Ovary (tissue), 9 donors: ENCODE measurements around the gene PLEKHA5. TPM values are rescaled to one million over a fixed set of nuclear protein-coding genes. Genes with fewer than 3 reads are reported as not detected.

Source experiments
- DNase-seq, 5 donors: peaks; one replicate each; pipeline ENCODE4 v3.0.0-alpha.2; 2019 to 2020
- H3K27ac ChIP-seq, 2 donors: fragments of 200-600 bp; one replicate each; pipeline versions ENCODE4 v1.5.1 to v1.8.0; 2019 to 2022
- H3K27me3 ChIP-seq: fragments of 200-600 bp; one replicate; pipeline ENCODE4 v1.8.0; 2022
- H3K36me3 ChIP-seq: fragments of 200-600 bp; sonication (generic); one replicate; pipeline ENCODE4 v1.5.1; 2019
- H3K4me1 ChIP-seq: one replicate; pipeline ENCODE4 v1.8.1; 2013; ENCODE audit warnings: mild to moderate bottlenecking, moderate library complexity; ENCODE audit not compliant: insufficient read depth
- H3K4me3 ChIP-seq: fragments of 200-600 bp; sonication (generic); one replicate; pipeline ENCODE4 v1.5.1; 2017
- H3K9me3 ChIP-seq, 2 donors: fragments of 200-600 bp in 1 of 2; sonication (generic) in 1 of 2; one replicate each; pipeline versions ENCODE4 v1.5.1 to v1.8.1; 2013 to 2019; ENCODE audit warnings: mild to moderate bottlenecking in 1 of 2, moderate library complexity in 1 of 2
- EP300 ChIP-seq: sonication (generic); formaldehyde crosslinking; IDR thresholded peaks from one replicate; pipeline ENCODE4 v1.6.1; 2017; ENCODE audit warnings: antibody characterized with exemption
- POLR2A ChIP-seq: fragments of 450-650 bp; IDR thresholded peaks from one replicate; pipeline ENCODE4 v1.6.1; 2017; ENCODE audit warnings: antibody characterized with exemption, mild to moderate bottlenecking, moderate library complexity
- WGBS, 3 donors: extraction: QIAGEN DNeasy Blood & Tissue Kit in 1 of 3; methylation state at CpG; one replicate each; pipeline versions ENCODE4 v1.1.5 to v1.1.7; 2013 to 2017; 5-methylcytosine and 5-hydroxymethylcytosine counted together
- intact Hi-C, 4 donors: fragments of 100-400 bp; cut with DNase I; formaldehyde crosslinking; loops; one replicate each; pipeline versions ENCODE4 v1.11.0 to v1.15.1; 2022 to 2023
- polyA plus RNA-seq, 2 donors: library from polyadenylated mRNA; stranded (reverse); fragments of 200-250 nt in 1 of 2; fragments of 350-450 nt in 1 of 2; fragmentation: Illumina TruSeq in 1 of 2; extraction: RNeasy Lipid Tissue Mini Kit (QIAGEN cat#74804) in 1 of 2; gene quantifications; one replicate each; pipeline ENCODE4 v1.2.3, GENCODE V29; 2013 to 2014
- total RNA-seq, 7 donors: library from RNA; depleted of rRNA in 2 of 7; stranded (reverse); fragments of >200 nt in 2 of 7; fragmentation: NEBNext Ultra II Directional in 3 of 7; extraction: Animal tissue kit (Norgen Biotek cat#: 25700) in 3 of 7; gene quantifications; one replicate each; pipeline versions ENCODE4 v1.1.0 to v1.2.4, GENCODE V29; 2016 to 2023
- TF ChIP-seq, protein P1 (sequence below), 3 donors: fragments of 450-650 bp in 2 of 3; fragments of 200-600 bp in 1 of 3; IDR thresholded peaks; one replicate each; pipeline versions ENCODE4 v1.5.1 to v1.8.0; 2016 to 2022; ENCODE audit warnings: antibody characterized with exemption in 3 of 3, mild to moderate bottlenecking in 1 of 3
- donor health status: DM: no; HTN: no; CAD: no; lungs with moderate emphysema.
- donor health status: DM: no; HTN: no; CAD: no.
- donor health status: Bipolar disorder and iron deficiency.
- donor health status: DM: yes; HTN: yes; CAD: no.
- donor health status: DM: no; HTN: no; CAD: no.
- donor health status: DM: yes; HTN: yes; CAD: no.

The PLEKHA5 gene
- total and polyA plus RNA-seq, 9 donors, result 32.2 to 65.6 (median 45.7) TPM

DNA sequence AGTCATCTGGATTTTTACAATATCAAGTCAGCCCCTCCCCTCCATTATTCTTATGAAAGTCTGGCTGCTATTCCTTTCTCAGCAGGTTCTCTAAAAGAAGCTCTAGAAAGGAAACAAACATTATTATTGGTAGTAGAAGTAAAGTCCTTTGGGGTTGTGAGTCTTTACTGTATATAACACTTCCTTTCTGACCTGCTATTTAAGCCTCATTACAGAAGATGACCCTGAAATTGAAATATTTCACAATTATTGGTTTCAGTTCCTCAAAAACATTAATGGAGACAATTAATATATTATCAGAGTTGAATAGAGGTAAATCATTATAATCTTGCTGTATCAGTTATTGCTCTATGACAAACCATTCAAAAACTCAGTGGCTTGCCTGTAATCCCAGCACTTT, 19.3 kb downstream of the PLEKHA5 start:
- no peak for DNase-seq
- Histone ChIP-seq H3K36me3 (no peaks in the 10 kb centered on the region), H3K4me1 (peaks cover 6% of the 10 kb centered on the region), H3K9me3 (no peaks in the 10 kb centered on the region), H3K27me3 (no peaks in the 10 kb centered on the region), H3K27ac (no peak overlapping the region), H3K4me3 (no peak overlapping the region)
- TF ChIP-seq POLR2A (no peak), EP300 (no peak)
- TF ChIP-seq, protein P1, sequence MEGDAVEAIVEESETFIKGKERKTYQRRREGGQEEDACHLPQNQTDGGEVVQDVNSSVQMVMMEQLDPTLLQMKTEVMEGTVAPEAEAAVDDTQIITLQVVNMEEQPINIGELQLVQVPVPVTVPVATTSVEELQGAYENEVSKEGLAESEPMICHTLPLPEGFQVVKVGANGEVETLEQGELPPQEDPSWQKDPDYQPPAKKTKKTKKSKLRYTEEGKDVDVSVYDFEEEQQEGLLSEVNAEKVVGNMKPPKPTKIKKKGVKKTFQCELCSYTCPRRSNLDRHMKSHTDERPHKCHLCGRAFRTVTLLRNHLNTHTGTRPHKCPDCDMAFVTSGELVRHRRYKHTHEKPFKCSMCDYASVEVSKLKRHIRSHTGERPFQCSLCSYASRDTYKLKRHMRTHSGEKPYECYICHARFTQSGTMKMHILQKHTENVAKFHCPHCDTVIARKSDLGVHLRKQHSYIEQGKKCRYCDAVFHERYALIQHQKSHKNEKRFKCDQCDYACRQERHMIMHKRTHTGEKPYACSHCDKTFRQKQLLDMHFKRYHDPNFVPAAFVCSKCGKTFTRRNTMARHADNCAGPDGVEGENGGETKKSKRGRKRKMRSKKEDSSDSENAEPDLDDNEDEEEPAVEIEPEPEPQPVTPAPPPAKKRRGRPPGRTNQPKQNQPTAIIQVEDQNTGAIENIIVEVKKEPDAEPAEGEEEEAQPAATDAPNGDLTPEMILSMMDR (IDR thresholded peaks at IDR 0.05), result no peak
- intact Hi-C loops, result no loop called here

DNA sequence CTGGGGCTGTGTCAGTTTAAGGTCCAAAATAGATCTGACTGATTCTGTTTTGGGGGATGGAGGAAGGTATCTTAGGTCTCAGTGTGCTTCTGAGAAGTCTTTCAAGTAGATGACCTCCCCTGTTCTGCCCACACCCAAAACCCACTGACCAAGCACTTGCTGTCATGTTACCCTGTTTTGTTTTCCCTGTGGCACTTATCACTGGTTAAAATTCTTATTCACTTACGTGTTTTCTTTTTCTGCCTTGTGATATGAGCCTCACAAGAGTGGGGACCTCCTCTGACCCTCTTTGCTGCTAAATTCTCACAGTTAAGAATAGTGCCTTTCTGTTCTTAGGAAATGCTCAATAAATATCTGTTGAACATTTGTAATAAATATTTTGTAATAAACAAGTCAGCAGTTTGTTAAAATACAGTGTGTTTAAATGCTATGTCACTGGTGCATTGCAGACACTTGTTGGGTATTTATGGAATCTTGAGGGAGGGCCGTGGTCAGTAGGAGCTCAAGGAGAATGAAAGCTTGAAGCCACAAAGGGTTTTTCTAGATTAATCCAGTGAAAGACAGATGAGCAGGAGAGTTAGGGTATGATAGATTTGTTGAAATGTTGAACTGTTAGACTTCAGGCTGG, 20.9 kb downstream of the PLEKHA5 start:
- no peaks in the 10 kb centered on the region for H3K36me3 ChIP-seq
- no peaks in the 10 kb centered on the region for H3K27me3 ChIP-seq
- intact Hi-C loops, result no loop called here
- no peaks in the 10 kb centered on the region for H3K9me3 ChIP-seq
- 61 to 70% (median 65%) methylated on average over 2 of the region's 2 CpGs for WGBS, 3 donors
- H3K4me3 ChIP-seq, result no peak overlapping the region
- TF ChIP-seq, protein P1 (IDR thresholded peaks at IDR 0.05), result no peak
- TF ChIP-seq POLR2A, result no peak
- DNase-seq, result no peak
- H3K27ac ChIP-seq, result no peak overlapping the region
- H3K4me1 ChIP-seq, result peaks cover 3% of the 10 kb centered on the region

DNA sequence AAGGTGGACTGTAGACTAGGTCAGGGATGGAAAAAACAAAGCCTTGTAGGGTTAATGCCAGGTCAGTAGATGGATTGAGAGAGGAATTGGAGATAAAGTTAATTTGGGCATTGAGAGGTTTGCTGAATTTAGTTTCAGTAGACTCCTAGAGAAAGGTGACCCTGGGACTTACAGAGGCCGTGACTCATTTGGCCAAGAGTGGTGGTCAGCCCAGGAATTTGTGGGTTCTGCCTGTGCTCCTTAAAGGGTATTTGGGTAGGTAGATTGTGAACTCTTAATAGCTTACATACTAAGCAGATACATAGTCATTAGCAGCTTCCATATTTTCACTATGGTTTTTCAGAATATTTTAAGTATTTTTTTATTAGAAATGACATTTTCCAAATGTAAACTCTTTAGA, 21.8 kb downstream of the PLEKHA5 start:
- Histone ChIP-seq H3K36me3 (no peaks in the 10 kb centered on the region), H3K27ac (no peak overlapping the region), H3K4me3 (no peak overlapping the region), H3K4me1 (peaks cover 4% of the 10 kb centered on the region), H3K9me3 (no peaks in the 10 kb centered on the region), H3K27me3 (no peaks in the 10 kb centered on the region)
- no peak for DNase-seq
- TF ChIP-seq POLR2A (no peak), EP300 (no peak)
- TF ChIP-seq, protein P1 (IDR thresholded peaks at IDR 0.05), result no peak
- 92 to 100% (median 98%) methylated on average over 1 of the region's 1 CpG for WGBS, 3 donors
- intact Hi-C loops, result no loop called here

DNA sequence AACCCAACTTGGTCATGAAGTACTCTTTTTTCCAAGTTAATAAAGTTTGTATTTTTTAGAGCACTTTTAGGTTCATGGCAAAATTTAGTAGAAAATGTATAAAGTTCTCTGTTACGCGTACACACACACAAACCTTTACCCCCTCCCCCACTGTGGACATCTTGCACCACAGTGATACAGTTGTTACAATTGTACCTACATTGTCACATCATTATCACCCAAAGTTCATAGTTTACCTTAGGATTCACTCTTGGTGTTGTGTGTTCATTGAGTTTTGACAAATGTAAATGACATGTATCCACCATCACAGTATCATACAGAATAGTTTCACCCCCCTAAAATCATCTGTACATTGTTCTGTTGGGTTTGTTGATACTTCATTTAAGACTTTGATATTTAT, 23.9 kb downstream of the PLEKHA5 start:
- no peaks in the 10 kb centered on the region for H3K27me3 ChIP-seq
- no peaks in the 10 kb centered on the region for H3K36me3 ChIP-seq
- H3K4me1 ChIP-seq, result peaks cover 4% of the 10 kb centered on the region
- no peak for DNase-seq
- H3K27ac ChIP-seq, result no peak overlapping the region
- H3K9me3 ChIP-seq, result no peaks in the 10 kb centered on the region
- intact Hi-C loops, result no loop called here
- TF ChIP-seq POLR2A, result no peak
- TF ChIP-seq, protein P1 (IDR thresholded peaks at IDR 0.05), result no peak
- no peak for TF ChIP-seq EP300
- no peak overlapping the region for H3K4me3 ChIP-seq
- whole genome bisulfite sequencing, 3 donors, result 47 to 76% (median 48%) methylated on average over 2 of the region's 2 CpGs
